ENCODE results near the gene CAPN13. TPM values are rescaled to one million over a fixed set of nuclear protein-coding genes. Genes with fewer than 3 reads are reported as not detected.

Gene CAPN13
- total RNA-seq, 4 donors from 2014 or later, result 38.0 to 396 (median 330) TPM

DNA sequence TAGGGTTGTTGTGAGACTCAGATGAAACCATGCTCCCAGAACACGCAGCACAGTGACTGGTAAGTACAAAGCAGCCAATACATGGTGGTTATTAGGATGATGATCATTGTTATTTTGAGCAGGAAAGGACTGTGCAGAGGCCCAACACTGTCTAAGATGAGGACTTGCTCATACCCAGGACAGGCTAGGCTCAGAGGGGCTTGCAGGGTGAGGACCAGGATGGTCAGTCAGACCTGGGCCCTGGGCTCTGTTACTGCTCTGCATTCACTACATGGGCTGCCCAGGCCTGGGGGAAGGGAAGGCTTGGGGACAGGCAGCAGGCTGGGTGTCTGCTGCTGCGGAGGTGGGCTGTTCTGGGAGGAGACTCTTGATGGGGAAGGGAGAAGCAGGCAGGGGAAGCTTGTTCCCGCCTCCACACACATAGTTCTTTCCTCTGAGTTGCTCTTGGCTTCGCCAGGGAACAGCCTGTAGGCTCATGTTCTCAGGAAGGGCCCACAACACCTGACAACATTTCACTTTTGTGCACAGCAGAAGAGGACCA, 17.5 kb downstream of the CAPN13 start:
- H3K9me3 ChIP-seq, result no peaks in the 10 kb centered on the region
- TF ChIP-seq POLR2A (IDR thresholded peaks at IDR 0.05) (no peak), CTCF (IDR thresholded peaks at IDR 0.05) (no peak)
- H3K4me3 ChIP-seq, result no peak overlapping the region
- DNase-seq, result no peak
- no peak overlapping the region for H3K27ac ChIP-seq
- no peaks in the 10 kb centered on the region for H3K36me3 ChIP-seq
- no peaks in the 10 kb centered on the region for H3K27me3 ChIP-seq
- H3K4me1 ChIP-seq, result peaks cover 0 to 10% (median 0%) of the 10 kb centered on the region in 4 donors

DNA sequence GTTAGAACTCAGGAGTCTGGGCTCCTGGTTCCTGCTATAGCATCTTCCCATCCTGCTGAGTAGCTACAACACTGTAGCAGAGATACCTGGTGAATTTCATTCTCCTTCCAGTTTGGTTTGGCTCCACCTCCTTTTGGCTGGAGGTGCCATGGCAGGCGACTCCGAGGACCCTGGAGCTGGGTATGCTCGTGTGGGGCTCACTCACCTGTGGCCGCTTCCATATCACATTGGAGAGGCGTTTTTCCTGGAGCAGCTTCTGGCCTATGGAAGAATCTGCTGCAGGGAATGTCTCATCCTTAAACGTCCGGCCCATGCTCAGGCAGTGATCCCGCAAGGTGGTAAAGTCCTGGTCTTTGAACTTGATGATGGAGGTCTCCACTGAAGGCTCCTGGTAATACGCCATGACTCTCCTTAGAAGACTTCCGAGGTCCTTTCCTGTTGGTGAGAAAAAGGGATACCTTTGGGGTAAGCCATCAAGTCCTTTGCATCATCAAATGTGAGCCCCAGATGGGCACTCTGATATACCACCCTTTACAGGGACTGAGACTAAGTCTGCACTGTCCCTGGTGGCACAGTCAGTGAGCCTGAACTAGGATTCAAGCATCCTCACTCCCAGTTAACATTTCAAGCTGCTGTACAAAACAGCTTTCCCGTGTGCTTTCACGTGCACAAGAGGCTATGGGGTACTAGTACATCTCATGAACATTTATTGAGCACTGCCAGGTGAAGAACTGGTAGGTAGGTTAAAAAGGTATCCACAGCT, 20.1 kb downstream of the CAPN13 start:
- DNase-seq, result no peak
- Histone ChIP-seq H3K36me3 (no peaks in the 10 kb centered on the region), H3K27me3 (no peaks in the 10 kb centered on the region), H3K4me1 (peaks cover 0 to 10% (median 0%) of the 10 kb centered on the region in 4 donors), H3K27ac (no peak overlapping the region), H3K9me3 (no peaks in the 10 kb centered on the region), H3K4me3 (no peak overlapping the region)
- TF ChIP-seq CTCF (IDR thresholded peaks at IDR 0.05) (no peak), POLR2A (IDR thresholded peaks at IDR 0.05) (no peak)

GRCh38 chr2:30784682-30785081, 22.6 kb downstream of the CAPN13 start:
- no peak for DNase-seq
- H3K36me3 ChIP-seq, result peaks cover 0 to 3% (median 0%) of the 10 kb centered on the region in 3 donors
- peak overlapping the region in 1 of 4 donors; percentile 56 for H3K27ac ChIP-seq
- peaks cover 0 to 8% (median 0%) of the 10 kb centered on the region in 4 donors for H3K4me1 ChIP-seq
- TF ChIP-seq CTCF (IDR thresholded peaks at IDR 0.05) (no peak), POLR2A (IDR thresholded peaks at IDR 0.05) (no peak)
- H3K27me3 ChIP-seq, result no peaks in the 10 kb centered on the region
- no peaks in the 10 kb centered on the region for H3K9me3 ChIP-seq
- H3K4me3 ChIP-seq, result no peak overlapping the region

DNA sequence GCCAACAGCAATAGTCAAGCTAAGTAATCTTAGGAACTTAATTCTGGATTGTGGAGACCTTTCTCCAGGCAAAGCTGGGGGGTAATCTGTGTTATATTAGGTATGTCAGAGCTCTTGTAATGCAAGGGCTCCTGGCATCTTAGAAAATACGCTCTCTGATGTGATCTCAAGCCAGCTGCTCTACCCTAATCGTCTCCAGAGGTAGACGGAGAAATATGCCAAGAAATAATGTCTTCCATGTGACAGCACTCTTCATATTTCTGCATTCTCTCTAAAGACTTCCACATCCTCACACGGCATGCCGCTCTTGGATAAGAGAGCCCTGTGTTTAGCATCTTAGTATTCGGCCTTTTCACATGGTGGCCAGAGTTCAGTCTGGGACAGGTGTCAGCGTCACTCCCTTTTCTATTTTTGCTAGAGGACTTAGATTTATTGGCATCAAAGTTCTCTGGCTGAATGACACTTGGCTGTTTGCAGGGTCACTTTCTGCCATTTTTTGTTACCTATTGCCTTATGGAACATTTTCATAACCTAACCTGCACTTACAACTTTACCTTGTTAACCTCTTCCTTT, 25.2 kb downstream of the CAPN13 start:
- Histone ChIP-seq H3K27ac (peak overlapping the region in 3 of 4 donors; percentile 5 to 66 (median 51)), H3K4me3 (no peak overlapping the region), H3K36me3 (peaks cover 0 to 3% (median 0%) of the 10 kb centered on the region in 3 donors), H3K27me3 (no peaks in the 10 kb centered on the region), H3K4me1 (peaks cover 0 to 19% (median 0%) of the 10 kb centered on the region in 4 donors), H3K9me3 (no peaks in the 10 kb centered on the region)
- peak in 1 of 6 experiments; percentile 6 for TF ChIP-seq CTCF (IDR thresholded peaks at IDR 0.05)
- TF ChIP-seq POLR2A (IDR thresholded peaks at IDR 0.05), result peak in 1 of 2 donors; percentile 11
- peak in 1 of 3 donors; percentile 80 for DNase-seq

DNA sequence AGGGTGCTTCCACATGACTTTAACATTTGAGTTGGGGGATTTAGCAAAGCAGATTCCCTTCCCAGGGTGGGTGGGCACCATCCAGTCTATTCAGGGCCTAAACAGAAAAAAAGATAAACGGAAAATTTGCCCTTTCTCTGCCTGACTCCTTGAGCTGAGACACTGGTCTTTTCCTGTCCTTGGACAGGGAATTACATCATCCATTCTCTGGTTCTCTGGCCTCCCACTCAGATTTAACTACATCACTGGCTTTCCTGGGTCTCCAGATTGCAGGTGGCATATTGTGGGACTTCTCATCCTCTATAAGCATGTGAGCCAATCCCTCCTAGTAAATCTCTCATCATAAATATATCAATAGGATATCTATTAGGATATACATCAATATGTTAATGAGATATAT, 25.8 kb downstream of the CAPN13 start:
- DNase-seq, result no peak
- TF ChIP-seq POLR2A (IDR thresholded peaks at IDR 0.05) (no peak), CTCF (IDR thresholded peaks at IDR 0.05) (no peak)
- peaks cover 0 to 22% (median 0%) of the 10 kb centered on the region in 4 donors for H3K4me1 ChIP-seq

More for the DNA sequence above, 25.8 kb downstream of the CAPN13 start:
- Histone ChIP-seq H3K9me3 (no peaks in the 10 kb centered on the region), H3K27ac (peak overlapping the region in 1 of 4 donors; percentile 26), H3K36me3 (peaks cover 0 to 3% (median 0%) of the 10 kb centered on the region in 3 donors), H3K4me3 (no peak overlapping the region), H3K27me3 (no peaks in the 10 kb centered on the region)

Measured in Peyer's patch (tissue), 4 donors.